TTC549 (cell line): Measurements from ENCODE around the gene DECR2.

Experiments used
- FAIRE-seq: peaks from 2 replicates; lab custom pipeline; 2012; peaks lifted over from hg19 to GRCh38; lab: Jason Lieb, UNC

Gene DECR2

DNA sequence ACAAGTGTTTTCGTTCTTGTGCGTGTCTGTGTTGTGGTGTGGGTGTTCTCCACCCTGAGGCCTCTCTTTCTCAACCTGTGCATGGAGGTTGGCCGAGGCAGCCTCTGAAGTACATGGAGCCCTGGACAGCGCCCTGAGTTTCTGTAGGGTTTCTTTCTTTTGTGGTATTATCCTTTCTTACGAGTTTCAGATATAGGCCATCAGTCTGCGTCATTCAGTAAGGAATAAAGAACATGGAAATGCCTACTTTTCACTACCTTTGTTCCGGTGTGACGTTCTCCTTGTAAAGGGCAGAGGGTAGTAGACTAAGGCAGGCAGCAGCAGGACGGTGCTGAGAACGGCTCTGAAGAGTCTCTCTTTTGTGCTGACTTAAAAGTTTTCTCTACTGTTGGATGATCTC is 42.3 kb downstream of the DECR2 start:
- FAIRE-seq = no peak

DNA sequence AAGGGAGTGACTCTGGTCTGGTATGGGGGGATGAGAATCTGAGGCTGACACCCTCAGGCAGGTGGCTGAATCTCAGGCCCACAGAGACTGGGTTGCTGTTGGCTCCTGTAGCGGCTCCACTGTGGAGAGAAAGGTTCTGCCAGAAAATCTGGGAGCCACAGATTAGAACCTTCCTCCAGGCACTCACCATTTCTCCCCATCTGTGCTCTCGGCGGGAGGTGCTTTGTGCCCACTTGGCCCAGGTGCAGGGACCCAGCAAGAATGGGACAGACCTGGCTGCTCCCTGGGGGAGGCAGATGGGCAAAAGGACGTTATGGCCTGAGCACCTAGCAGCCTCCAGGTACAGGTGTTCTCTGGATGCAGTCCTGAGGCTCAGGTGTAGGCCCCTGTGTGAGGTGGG is 43.9 kb downstream of the DECR2 start:
- no peak for FAIRE-seq

GRCh38 chr16:450385-450784 is 48.7 kb downstream of the DECR2 start:
- no peak for FAIRE-seq

- FAIRE-seq = no peak
These were observed 49.3 kb downstream of the DECR2 start for GRCh38 chr16:450785-451512.

DNA sequence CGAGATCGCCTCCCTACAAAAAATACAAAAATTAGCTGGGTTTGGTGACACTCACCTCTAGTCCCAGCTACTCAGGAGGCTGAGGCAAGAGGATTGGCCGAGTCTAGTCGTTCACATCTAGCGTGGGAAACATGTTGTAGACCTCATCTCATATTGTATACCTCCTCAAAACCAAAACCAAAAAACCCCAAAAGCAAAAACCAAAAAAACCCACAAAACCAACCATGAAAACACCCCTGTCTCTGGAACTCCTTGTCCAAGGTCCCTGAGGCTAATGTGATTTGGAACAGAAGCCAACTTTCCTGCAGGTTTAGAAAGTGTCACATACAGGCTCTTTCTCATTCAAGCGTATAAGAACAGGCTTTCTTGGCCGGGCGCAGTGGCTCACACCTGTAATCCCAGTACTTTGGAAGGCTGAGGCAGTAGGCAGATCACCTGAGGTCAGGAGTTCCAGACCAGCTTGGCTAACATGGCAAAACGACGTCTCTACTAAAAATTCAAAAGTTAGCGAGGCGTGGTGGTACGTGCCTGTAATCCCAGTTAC is 52.8 kb downstream of the DECR2 start:
- no peak for FAIRE-seq

DNA sequence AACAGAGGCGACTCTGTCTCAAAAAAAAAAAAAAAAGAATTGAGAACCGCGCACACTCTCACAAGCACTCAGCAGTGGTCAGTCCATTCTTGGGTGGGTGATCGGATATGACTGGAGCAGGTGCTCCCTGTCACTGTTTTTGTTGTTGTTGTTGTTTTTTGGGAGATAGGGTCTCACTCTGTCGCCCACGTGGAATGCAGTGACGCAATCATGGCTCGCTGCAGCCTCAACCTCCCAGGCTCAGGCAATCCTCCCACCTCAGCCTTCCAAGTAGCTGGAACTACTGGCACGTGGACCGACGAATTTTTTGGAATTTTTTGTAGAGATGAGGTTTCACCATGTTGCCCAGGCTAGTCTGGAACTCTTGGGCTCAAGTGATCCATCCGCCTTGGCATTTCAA is 53.8 kb downstream of the DECR2 start:
- FAIRE-seq = no peak

GRCh38 chr16:456891-457483 is 55.3 kb downstream of the DECR2 start:
- no peak for FAIRE-seq

DNA sequence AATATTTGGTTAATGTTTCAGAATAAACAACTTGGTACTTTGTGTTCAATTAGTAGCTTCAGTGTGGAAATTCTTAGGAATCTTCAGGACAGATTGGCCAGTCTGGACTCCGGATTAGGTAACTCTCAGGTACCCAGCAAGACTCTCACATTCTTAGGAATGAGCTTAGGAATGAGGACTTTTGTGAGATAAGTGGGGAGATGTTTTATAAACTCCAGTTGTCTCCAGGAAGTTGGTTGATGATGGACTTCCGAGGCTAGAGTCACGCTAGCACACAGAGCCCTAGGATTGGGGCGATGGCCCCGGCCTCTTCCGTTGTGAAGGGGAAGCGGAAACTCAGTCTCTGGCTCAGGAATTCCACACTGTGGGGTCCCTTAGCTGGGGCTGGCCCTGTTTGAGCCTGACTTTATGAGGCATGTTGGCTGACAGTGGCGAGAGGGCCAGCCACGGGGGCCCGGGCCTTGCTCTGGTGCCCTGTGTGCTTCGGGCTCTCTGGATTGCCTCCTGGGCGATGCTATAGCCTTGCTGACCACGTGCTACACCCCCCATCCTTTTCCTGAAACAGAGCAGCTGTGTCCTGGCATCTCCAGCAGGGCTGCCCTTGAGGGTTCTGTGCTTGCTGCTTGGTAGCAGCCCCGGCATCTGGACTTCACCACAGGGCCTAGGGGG is 56.2 kb downstream of the DECR2 start:
- FAIRE-seq = no peak

DNA sequence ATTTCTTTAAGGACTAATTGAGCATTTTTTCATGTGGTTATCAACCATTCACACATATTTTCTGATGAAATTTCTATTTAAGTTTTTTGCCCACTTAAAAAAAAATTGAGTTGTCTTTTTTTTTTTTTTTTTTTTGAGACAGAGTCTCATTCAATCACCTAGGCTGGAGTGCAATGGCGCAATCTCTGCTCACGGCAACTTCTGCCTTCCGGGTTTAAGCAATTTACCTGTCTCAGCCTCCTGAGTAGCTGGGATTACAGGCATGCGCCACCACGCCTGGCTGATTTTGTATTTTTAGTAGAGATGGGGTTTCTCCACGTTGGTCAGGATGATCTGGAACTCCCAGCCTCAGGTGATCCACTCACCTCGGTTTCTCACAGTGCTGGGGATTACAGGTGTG is 58.1 kb downstream of the DECR2 start:
- FAIRE-seq = no peak

DNA sequence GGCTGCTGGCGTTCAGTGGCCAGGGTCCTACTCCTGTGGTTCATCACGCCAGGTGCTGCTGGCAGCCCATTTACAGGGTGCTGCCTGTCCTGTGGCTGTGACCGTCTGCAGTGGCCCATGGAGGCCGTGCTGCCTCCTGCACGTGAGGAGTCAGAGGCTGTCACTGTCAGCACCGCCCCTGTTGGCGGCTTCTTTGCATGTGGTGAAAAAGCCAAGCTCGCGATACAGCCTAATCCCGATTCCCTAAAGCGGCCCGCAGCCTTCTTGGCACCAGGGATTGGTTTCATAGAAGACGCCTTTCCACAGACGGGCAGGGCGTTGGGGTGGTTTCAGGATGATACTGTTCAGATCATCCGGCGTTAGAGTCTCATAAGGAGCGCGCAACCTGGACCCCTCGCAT is 59.1 kb downstream of the DECR2 start:
- no peak for FAIRE-seq
